Cardiac muscle cell (in vitro differentiated cells and primary cell): Measurements from ENCODE around the gene CA4. TPM values are rescaled to one million over a fixed set of nuclear protein-coding genes. Genes with fewer than 3 reads are reported as not detected.
A peak's percentile ranks its signal among the peaks of the same experiment; 100 is the strongest.

Source experiments
- DNase-seq, 2 donors: peaks; one replicate each; pipeline versions ENCODE4 v3.0.0 to v3.0.0-alpha.2; 2010 to 2017; ENCODE audit warnings: low read depth in 1 of 2, low spot score in 1 of 2
- H3K27ac ChIP-seq: fragments of 200-600 bp; sonication (generic); 2 replicates; pipeline ENCODE4 v1.5.1; 2016
- H3K27me3 ChIP-seq: fragments of 200-600 bp; sonication (generic); 2 replicates; pipeline ENCODE4 v1.6.0; 2016; ENCODE audit warnings: control low read depth
- H3K36me3 ChIP-seq: fragments of 200-600 bp; sonication (generic); 2 replicates; pipeline ENCODE4 v1.5.1; 2016; ENCODE audit warnings: control low read depth
- H3K4me1 ChIP-seq: fragments of 200-600 bp; sonication (generic); 2 replicates; pipeline ENCODE4 v1.8.1; 2017; ENCODE audit warnings: low read depth, mild to moderate bottlenecking, mixed run types
- H3K4me3 ChIP-seq: fragments of 200-600 bp; sonication (generic); 2 replicates; pipeline ENCODE4 v1.5.1; 2016; ENCODE audit warnings: mild to moderate bottlenecking
- H3K9me3 ChIP-seq: fragments of 200-600 bp; sonication (generic); 2 replicates; pipeline ENCODE4 v1.5.1; 2017; ENCODE audit warnings: low read depth, mild to moderate bottlenecking, control low read depth
- CTCF ChIP-seq: IDR thresholded peaks from 2 replicates; pipeline ENCODE4 v1.5.1; 2012; ENCODE audit warnings: low read depth, mild to moderate bottlenecking, low read length
- polyA plus RNA-seq: library from polyadenylated mRNA; unstranded; fragments of >200 nt; fragmentation: Nextera tagmentation; extraction: Ambion mirVana; gene quantifications from 2 replicates; pipeline ENCODE4 v1.2.1, GENCODE V29; 2016
- total RNA-seq: library from RNA; depleted of rRNA; stranded (reverse); fragments of >200 nt; gene quantifications from 2 replicates; pipeline ENCODE4 v1.2.3, GENCODE V29; 2016

The CA4 gene
- total and polyA plus RNA-seq, 2 experiments from 2014 or later = 0.97 to 2.1 TPM

GRCh38 chr17:60135151-60135950 lies 14.4 kb upstream of the CA4 start:
- H3K4me1 ChIP-seq = peaks cover 6% of the 10 kb centered on the region
- peak overlapping the region; percentile 59 for H3K4me3 ChIP-seq
- H3K27ac ChIP-seq = peak overlapping the region; percentile 21
- no peak for TF ChIP-seq CTCF
- no peaks in the 10 kb centered on the region for H3K36me3 ChIP-seq
- H3K9me3 ChIP-seq = no peaks in the 10 kb centered on the region
- peaks cover 48% of the 10 kb centered on the region for H3K27me3 ChIP-seq
- peak; percentile 90 to 93 for DNase-seq

- no peaks in the 10 kb centered on the region for H3K36me3 ChIP-seq
- DNase-seq = no peak
- TF ChIP-seq CTCF = no peak
- H3K27ac ChIP-seq = no peak overlapping the region
- H3K27me3 ChIP-seq = peaks cover 56% of the 10 kb centered on the region
- peaks cover 6% of the 10 kb centered on the region for H3K4me1 ChIP-seq
- peak overlapping the region; percentile 59 for H3K4me3 ChIP-seq
- H3K9me3 ChIP-seq = no peaks in the 10 kb centered on the region
These were observed 13.7 kb upstream of the CA4 start for GRCh38 chr17:60135951-60136666.

GRCh38 chr17:60137731-60138130 lies 12.0 kb upstream of the CA4 start:
- peaks cover 64% of the 10 kb centered on the region for H3K27me3 ChIP-seq
- no peaks in the 10 kb centered on the region for H3K36me3 ChIP-seq
- no peaks in the 10 kb centered on the region for H3K9me3 ChIP-seq
- no peak for DNase-seq
- peaks cover 6% of the 10 kb centered on the region for H3K4me1 ChIP-seq
- H3K4me3 ChIP-seq = no peak overlapping the region
- H3K27ac ChIP-seq = no peak overlapping the region
- no peak for TF ChIP-seq CTCF

- TF ChIP-seq CTCF = no peak
- Histone ChIP-seq H3K27me3 (peaks cover 64% of the 10 kb centered on the region), H3K27ac (no peak overlapping the region), H3K9me3 (no peaks in the 10 kb centered on the region), H3K36me3 (no peaks in the 10 kb centered on the region), H3K4me1 (peaks cover 6% of the 10 kb centered on the region), H3K4me3 (no peak overlapping the region)
- DNase-seq = no peak
These were observed 10.9 kb upstream of the CA4 start for GRCh38 chr17:60138769-60139437.

- peak overlapping the region; percentile 15 for H3K4me3 ChIP-seq
- peaks cover under 1% of the 10 kb centered on the region for H3K4me1 ChIP-seq
- no peak overlapping the region for H3K27ac ChIP-seq
- no peaks in the 10 kb centered on the region for H3K9me3 ChIP-seq
- H3K27me3 ChIP-seq = peaks cover 66% of the 10 kb centered on the region
- no peaks in the 10 kb centered on the region for H3K36me3 ChIP-seq
- DNase-seq = peak; percentile 76 to 88
- TF ChIP-seq CTCF = peak; percentile 75
These were observed 10.1 kb upstream of the CA4 start for GRCh38 chr17:60139438-60140285.
